ENCODE results near the gene KLK14.

The KLK14 gene

GRCh38 chr19:51098365-51099046, 15.8 kb upstream of the KLK14 start:
- TF ChIP-seq CTCF (conservative IDR thresholded peaks at IDR 0.05), result no peak
- no peak overlapping the region for H3K27ac ChIP-seq

- no peak overlapping the region for H3K27ac ChIP-seq
- TF ChIP-seq CTCF (conservative IDR thresholded peaks at IDR 0.05), result no peak
Observed at GRCh38 chr19:51097796-51098195, 15.1 kb upstream of the KLK14 start.

GRCh38 chr19:51097166-51097738, 14.6 kb upstream of the KLK14 start:
- TF ChIP-seq CTCF (conservative IDR thresholded peaks at IDR 0.05), result peak; percentile 78
- H3K27ac ChIP-seq, result no peak overlapping the region

GRCh38 chr19:51096473-51097165, 13.9 kb upstream of the KLK14 start:
- peak; percentile 64 for TF ChIP-seq CTCF (conservative IDR thresholded peaks at IDR 0.05)
- H3K27ac ChIP-seq, result no peak overlapping the region

GRCh38 chr19:51094696-51095279, 12.1 kb upstream of the KLK14 start:
- H3K27ac ChIP-seq, result peak overlapping the region; percentile 63
- TF ChIP-seq CTCF (conservative IDR thresholded peaks at IDR 0.05), result peak; percentile 91

- H3K27ac ChIP-seq, result peak overlapping the region; percentile 63
- TF ChIP-seq CTCF (conservative IDR thresholded peaks at IDR 0.05), result no peak
Observed at GRCh38 chr19:51093510-51094345, 11.0 kb upstream of the KLK14 start.

Data from VCaP (cell line).